ENCODE results near the gene EFCAB11. TPM values are rescaled to one million over a fixed set of nuclear protein-coding genes. Genes with fewer than 3 reads are reported as not detected.

The EFCAB11 gene
- total and polyA plus RNA-seq, 3 experiments from 2014 or later = 2.0 to 12.1 (median 9.8) TPM

- H3K27ac ChIP-seq (ENCODE audit: low read depth, low read length) = no peak overlapping the region
- H3K4me1 Mint-ChIP-seq = no peaks in the 10 kb centered on the region
- H3K27ac Mint-ChIP-seq = no peak overlapping the region
- no peaks in the 10 kb centered on the region for H3K4me1 ChIP-seq (ENCODE audit: insufficient read depth, low read length)
- no peaks in the 10 kb centered on the region for H3K36me3 ChIP-seq (ENCODE audit: insufficient read depth, low read length)
- peaks cover 0 to 4% (median 0%) of the 10 kb centered on the region in 3 donors for H3K36me3 Mint-ChIP-seq
- ChIA-PET CTCF (interaction anchor here (0.7 kb wide), 1 partner anchor 308 kb away, joined by 5 read pairs; no protein-coding TSS in a partner anchor), POLR2A (no interaction called here)
- no peak overlapping the region for H3K4me3 Mint-ChIP-seq
- DNase-seq = no peak
- peaks cover 1 to 4% of the 10 kb centered on the region in 2 donors for H3K27me3 Mint-ChIP-seq
- no peaks in the 10 kb centered on the region for H3K9me3 Mint-ChIP-seq
- H3K9me3 ChIP-seq (ENCODE audit: low read length) = no peaks in the 10 kb centered on the region
- H3K27me3 ChIP-seq (ENCODE audit: insufficient read depth, low read length, poor library complexity, severe bottlenecking) = no peaks in the 10 kb centered on the region
- H3K4me3 ChIP-seq (ENCODE audit: low read length) = no peak overlapping the region
Measured at GRCh38 chr14:89801136-89801535, 153.4 kb downstream of the EFCAB11 start.

DNA sequence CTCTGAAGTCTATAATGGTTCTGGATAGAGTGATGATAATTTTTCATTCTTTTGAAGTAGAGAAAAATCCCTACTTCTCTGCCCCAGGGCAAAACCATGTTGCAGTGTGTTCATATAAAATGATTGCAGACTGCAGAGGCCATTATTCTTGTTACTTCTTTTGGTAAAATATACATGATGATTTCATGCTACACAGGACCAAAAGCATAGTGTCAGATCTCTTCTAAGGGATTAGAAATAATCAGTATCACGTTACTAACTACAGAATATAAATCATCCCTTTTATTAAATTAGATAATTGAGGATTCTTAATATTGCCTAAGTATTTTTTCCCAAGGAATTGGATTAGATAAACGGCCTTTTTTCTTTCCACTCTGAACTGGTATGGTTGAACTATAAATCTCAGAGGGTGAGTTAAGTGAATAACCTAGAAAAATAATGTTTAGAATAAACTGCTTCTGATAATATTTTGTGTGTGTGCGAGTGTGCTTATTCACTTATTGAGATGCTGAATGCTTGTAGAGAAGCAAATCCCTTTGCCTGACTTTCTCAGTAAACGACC lies 156.2 kb downstream of the EFCAB11 start:
- Mint-ChIP-seq H3K9me3 (no peaks in the 10 kb centered on the region), H3K27me3 (peaks cover under 1 to 4% of the 10 kb centered on the region in 2 donors), H3K4me1 (no peaks in the 10 kb centered on the region), H3K36me3 (peaks cover 0 to 4% (median 0%) of the 10 kb centered on the region in 3 donors), H3K4me3 (no peak overlapping the region), H3K27ac (no peak overlapping the region)
- Histone ChIP-seq H3K4me3 (ENCODE audit: low read length) (no peak overlapping the region), H3K9me3 (ENCODE audit: low read length) (no peaks in the 10 kb centered on the region), H3K27me3 (ENCODE audit: insufficient read depth, low read length, poor library complexity, severe bottlenecking) (no peaks in the 10 kb centered on the region), H3K36me3 (ENCODE audit: insufficient read depth, low read length) (no peaks in the 10 kb centered on the region), H3K27ac (ENCODE audit: low read depth, low read length) (no peak overlapping the region), H3K4me1 (ENCODE audit: insufficient read depth, low read length) (no peaks in the 10 kb centered on the region)
- POLR2A ChIA-PET = no interaction called here
- CTCF ChIA-PET = no interaction called here
- DNase-seq = no peak

DNA sequence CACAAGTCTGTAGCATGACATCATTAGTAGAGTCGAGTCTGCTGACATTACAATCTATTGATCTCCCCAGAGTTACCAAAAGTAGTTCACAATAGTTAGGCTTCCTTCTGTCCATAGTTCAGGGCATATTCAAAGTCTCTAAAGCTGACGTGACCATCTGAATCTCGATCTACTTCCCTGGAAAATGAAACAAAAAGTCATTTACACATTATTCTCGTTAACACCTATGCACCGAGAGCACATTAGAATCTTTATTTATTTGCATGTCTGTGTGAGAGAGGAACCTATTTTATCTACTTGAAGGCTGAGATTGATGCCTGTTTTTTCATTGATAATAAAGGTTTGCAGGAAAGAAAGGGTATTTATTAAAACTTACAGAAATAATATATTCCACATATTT lies 157.4 kb downstream of the EFCAB11 start:
- no peak for DNase-seq
- no peaks in the 10 kb centered on the region for H3K4me1 ChIP-seq (ENCODE audit: insufficient read depth, low read length)
- H3K36me3 ChIP-seq (ENCODE audit: insufficient read depth, low read length) = no peaks in the 10 kb centered on the region
- H3K4me1 Mint-ChIP-seq = no peaks in the 10 kb centered on the region
- peaks cover 0 to 4% of the 10 kb centered on the region in 2 donors for H3K27me3 Mint-ChIP-seq
- H3K27me3 ChIP-seq (ENCODE audit: insufficient read depth, low read length, poor library complexity, severe bottlenecking) = no peaks in the 10 kb centered on the region
- no peak overlapping the region for H3K27ac ChIP-seq (ENCODE audit: low read depth, low read length)
- no peak overlapping the region for H3K4me3 Mint-ChIP-seq
- H3K36me3 Mint-ChIP-seq = peaks cover 0 to 7% (median 0%) of the 10 kb centered on the region in 3 donors
- ChIA-PET POLR2A (no interaction called here), CTCF (no interaction called here)
- no peak overlapping the region for H3K27ac Mint-ChIP-seq
- no peaks in the 10 kb centered on the region for H3K9me3 Mint-ChIP-seq
- H3K4me3 ChIP-seq (ENCODE audit: low read length) = no peak overlapping the region
- no peaks in the 10 kb centered on the region for H3K9me3 ChIP-seq (ENCODE audit: low read length)

DNA sequence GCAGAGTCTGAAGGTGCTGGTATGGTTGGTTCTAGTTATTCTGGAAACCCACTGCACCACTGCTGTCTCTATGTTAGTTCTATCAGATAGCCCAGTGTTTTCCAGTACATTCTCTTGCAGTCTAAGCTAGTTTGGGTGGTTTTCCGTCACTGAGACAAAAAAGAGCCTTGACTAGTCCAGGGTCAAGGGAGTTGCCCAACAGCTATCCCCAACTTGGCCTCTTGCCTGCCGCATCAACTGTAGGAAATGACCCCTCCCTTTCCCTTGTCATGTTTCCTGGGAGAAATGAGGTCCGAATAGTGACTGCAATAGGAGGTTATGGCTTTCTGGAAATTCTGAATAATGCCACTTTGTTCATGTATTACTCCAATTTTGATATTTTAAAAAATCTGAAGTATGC lies 160.4 kb downstream of the EFCAB11 start:
- peaks cover 0 to 4% (median 0%) of the 10 kb centered on the region in 3 donors for H3K36me3 Mint-ChIP-seq
- H3K9me3 Mint-ChIP-seq = no peaks in the 10 kb centered on the region
- H3K4me3 Mint-ChIP-seq = no peak overlapping the region
- H3K27ac ChIP-seq (ENCODE audit: low read depth, low read length) = no peak overlapping the region
- H3K4me1 ChIP-seq (ENCODE audit: insufficient read depth, low read length) = no peaks in the 10 kb centered on the region
- no peaks in the 10 kb centered on the region for H3K36me3 ChIP-seq (ENCODE audit: insufficient read depth, low read length)
- CTCF ChIA-PET = no interaction called here
- no peaks in the 10 kb centered on the region for H3K4me1 Mint-ChIP-seq
- peaks cover 0 to 2% of the 10 kb centered on the region in 2 donors for H3K27me3 Mint-ChIP-seq
- no peaks in the 10 kb centered on the region for H3K27me3 ChIP-seq (ENCODE audit: insufficient read depth, low read length, poor library complexity, severe bottlenecking)
- no peak for DNase-seq
- no peaks in the 10 kb centered on the region for H3K9me3 ChIP-seq (ENCODE audit: low read length)
- POLR2A ChIA-PET = no interaction called here
- H3K27ac Mint-ChIP-seq = no peak overlapping the region
- no peak overlapping the region for H3K4me3 ChIP-seq (ENCODE audit: low read length)

- Mint-ChIP-seq H3K9me3 (no peaks in the 10 kb centered on the region), H3K36me3 (peaks cover 0 to 4% (median 0%) of the 10 kb centered on the region in 3 donors), H3K4me1 (no peaks in the 10 kb centered on the region), H3K27me3 (no peaks in the 10 kb centered on the region), H3K4me3 (no peak overlapping the region), H3K27ac (no peak overlapping the region)
- no peak overlapping the region for H3K27ac ChIP-seq (ENCODE audit: low read depth, low read length)
- ChIA-PET POLR2A (no interaction called here), CTCF (no interaction called here)
- no peak overlapping the region for H3K4me3 ChIP-seq (ENCODE audit: low read length)
- H3K27me3 ChIP-seq (ENCODE audit: insufficient read depth, low read length, poor library complexity, severe bottlenecking) = no peaks in the 10 kb centered on the region
- H3K4me1 ChIP-seq (ENCODE audit: insufficient read depth, low read length) = no peaks in the 10 kb centered on the region
- no peaks in the 10 kb centered on the region for H3K9me3 ChIP-seq (ENCODE audit: low read length)
- no peak for DNase-seq
- no peaks in the 10 kb centered on the region for H3K36me3 ChIP-seq (ENCODE audit: insufficient read depth, low read length)
Measured at GRCh38 chr14:89793367-89793716, 161.2 kb downstream of the EFCAB11 start.

- no peaks in the 10 kb centered on the region for H3K4me1 Mint-ChIP-seq
- H3K27ac Mint-ChIP-seq = no peak overlapping the region
- Histone ChIP-seq H3K27ac (ENCODE audit: low read depth, low read length) (no peak overlapping the region), H3K27me3 (ENCODE audit: insufficient read depth, low read length, poor library complexity, severe bottlenecking) (no peaks in the 10 kb centered on the region), H3K36me3 (ENCODE audit: insufficient read depth, low read length) (no peaks in the 10 kb centered on the region), H3K9me3 (ENCODE audit: low read length) (no peaks in the 10 kb centered on the region), H3K4me3 (ENCODE audit: low read length) (no peak overlapping the region), H3K4me1 (ENCODE audit: insufficient read depth, low read length) (no peaks in the 10 kb centered on the region)
- H3K36me3 Mint-ChIP-seq = peaks cover 0 to 4% (median 0%) of the 10 kb centered on the region in 3 donors
- CTCF ChIA-PET = no interaction called here
- no peaks in the 10 kb centered on the region for H3K9me3 Mint-ChIP-seq
- no peak for DNase-seq
- POLR2A ChIA-PET = no interaction called here
- no peaks in the 10 kb centered on the region for H3K27me3 Mint-ChIP-seq
- H3K4me3 Mint-ChIP-seq = no peak overlapping the region
Measured at GRCh38 chr14:89792489-89793366, 161.8 kb downstream of the EFCAB11 start.

DNA sequence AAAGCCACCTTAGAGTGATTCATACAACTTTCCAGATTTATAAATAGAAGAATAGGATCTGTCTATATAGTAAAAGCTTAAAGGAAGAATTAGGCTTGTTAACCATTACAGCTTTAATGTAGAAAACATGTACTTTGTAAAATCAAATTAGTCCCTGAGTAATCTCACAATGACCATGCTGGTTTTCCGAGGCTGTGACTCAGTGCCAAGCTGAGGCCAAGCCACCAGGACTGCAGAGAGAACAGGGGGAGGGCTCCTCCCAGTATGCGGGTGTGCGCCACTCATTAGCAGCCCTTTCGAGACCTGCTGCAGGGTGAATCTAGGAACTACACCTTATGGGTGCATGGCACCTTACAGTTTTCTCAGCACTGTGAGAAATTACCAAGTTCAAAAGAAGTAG lies 167.0 kb downstream of the EFCAB11 start:
- Mint-ChIP-seq H3K36me3 (peaks cover 0 to 1% (median 0%) of the 10 kb centered on the region in 3 donors), H3K4me3 (no peak overlapping the region), H3K9me3 (no peaks in the 10 kb centered on the region), H3K4me1 (no peaks in the 10 kb centered on the region), H3K27ac (no peak overlapping the region), H3K27me3 (no peaks in the 10 kb centered on the region)
- POLR2A ChIA-PET = no interaction called here
- no peaks in the 10 kb centered on the region for H3K36me3 ChIP-seq (ENCODE audit: insufficient read depth, low read length)
- H3K27me3 ChIP-seq (ENCODE audit: insufficient read depth, low read length, poor library complexity, severe bottlenecking) = no peaks in the 10 kb centered on the region
- no peak overlapping the region for H3K27ac ChIP-seq (ENCODE audit: low read depth, low read length)
- H3K4me3 ChIP-seq (ENCODE audit: low read length) = no peak overlapping the region
- no peaks in the 10 kb centered on the region for H3K9me3 ChIP-seq (ENCODE audit: low read length)
- DNase-seq = no peak
- CTCF ChIA-PET = no interaction called here
- H3K4me1 ChIP-seq (ENCODE audit: insufficient read depth, low read length) = no peaks in the 10 kb centered on the region

DNA sequence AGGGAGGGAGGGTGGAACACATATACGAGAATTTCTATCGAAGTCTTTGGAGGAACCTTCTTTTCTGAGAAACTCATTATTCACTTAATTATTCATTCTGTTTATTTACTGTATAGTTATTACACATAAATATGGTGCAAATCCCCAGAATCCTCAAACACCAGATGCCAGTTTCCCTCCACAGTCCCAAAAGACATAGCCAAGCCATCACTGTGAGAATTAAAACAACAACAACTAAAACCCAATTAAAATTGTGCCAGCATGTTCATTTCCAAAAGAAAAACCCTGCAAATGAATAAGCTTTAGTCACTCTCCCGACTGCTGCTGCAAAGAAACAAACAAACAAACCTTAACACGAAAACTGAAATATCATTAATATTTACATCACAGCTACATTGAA lies 173.5 kb downstream of the EFCAB11 start:
- Histone ChIP-seq H3K27ac (ENCODE audit: low read depth, low read length) (no peak overlapping the region), H3K27me3 (ENCODE audit: insufficient read depth, low read length, poor library complexity, severe bottlenecking) (no peaks in the 10 kb centered on the region), H3K4me3 (ENCODE audit: low read length) (no peak overlapping the region), H3K9me3 (ENCODE audit: low read length) (no peaks in the 10 kb centered on the region), H3K36me3 (ENCODE audit: insufficient read depth, low read length) (no peaks in the 10 kb centered on the region), H3K4me1 (ENCODE audit: insufficient read depth, low read length) (no peaks in the 10 kb centered on the region)
- no peak for DNase-seq
- Mint-ChIP-seq H3K4me3 (no peak overlapping the region), H3K27ac (no peak overlapping the region), H3K27me3 (no peaks in the 10 kb centered on the region), H3K36me3 (no peaks in the 10 kb centered on the region), H3K4me1 (no peaks in the 10 kb centered on the region), H3K9me3 (no peaks in the 10 kb centered on the region)
- ChIA-PET POLR2A (interaction anchor here (0.6 kb wide), 1 partner anchor 402 kb away, joined by 3 read pairs; no protein-coding TSS in a partner anchor), CTCF (no interaction called here)
